Neutrophil (primary cell): ENCODE measurements around the gene UGDH.

Source experiments
- H3K27ac ChIP-seq: fragments of 200-600 bp; sonication (generic); 2 replicates; pipeline ENCODE4 v1.5.1; 2016; ENCODE audit warnings: mild to moderate bottlenecking, moderate library complexity
- H3K27me3 ChIP-seq: fragments of 200-600 bp; sonication (generic); 2 replicates; pipeline ENCODE4 v1.6.0; 2016; ENCODE audit warnings: mild to moderate bottlenecking
- H3K36me3 ChIP-seq: fragments of 200-600 bp; sonication (generic); 2 replicates; pipeline ENCODE4 v1.5.1; 2017
- H3K4me1 ChIP-seq, 2 experiments: fragments of 200-600 bp in 1 of 2; sonication (generic) in 1 of 2; 1 replicate in 1 of 2; 2 replicates in 1 of 2; pipeline versions ENCODE4 v1.5.1 to v1.6.1; 2013 to 2016; ENCODE audit warnings: low read depth in 1 of 2, low read length in 1 of 2, mild to moderate bottlenecking in 1 of 2, moderate library complexity in 1 of 2; ENCODE audit not compliant: control insufficient read depth in 1 of 2, insufficient read depth in 1 of 2
- H3K4me3 ChIP-seq, 2 experiments: fragments of 200-600 bp in 1 of 2; sonication (generic) in 1 of 2; 1 replicate in 1 of 2; 2 replicates in 1 of 2; pipeline ENCODE4 v1.5.1; 2013 to 2016; ENCODE audit warnings: low read depth in 1 of 2, low read length in 1 of 2, mild to moderate bottlenecking in 1 of 2, moderate library complexity in 1 of 2
- H3K9me3 ChIP-seq: fragments of 200-600 bp; sonication (generic); 2 replicates; pipeline ENCODE4 v1.5.1; 2016
- CTCF ChIP-seq: fragments of 200-600 bp; sonication (generic); IDR thresholded peaks from 2 replicates; pipeline ENCODE4 v1.5.1; 2016; ENCODE audit warnings: antibody characterized with exemption

The UGDH gene

GRCh38 chr4:39452860-39453587, 74.2 kb downstream of the UGDH start:
- no peaks in the 10 kb centered on the region for H3K27me3 ChIP-seq
- H3K4me1 ChIP-seq: peaks cover 7 to 10% of the 10 kb centered on the region in 2 experiments
- H3K4me3 ChIP-seq: no peak overlapping the region
- no peak for TF ChIP-seq CTCF
- peaks cover 68% of the 10 kb centered on the region for H3K36me3 ChIP-seq
- H3K27ac ChIP-seq: no peak overlapping the region
- H3K9me3 ChIP-seq: no peaks in the 10 kb centered on the region

GRCh38 chr4:39452153-39452859, 74.9 kb downstream of the UGDH start:
- no peak for TF ChIP-seq CTCF
- Histone ChIP-seq H3K27me3 (peaks cover 4% of the 10 kb centered on the region), H3K9me3 (no peaks in the 10 kb centered on the region), H3K4me3 (no peak overlapping the region), H3K4me1 (peaks cover 2 to 3% of the 10 kb centered on the region in 2 experiments), H3K27ac (no peak overlapping the region), H3K36me3 (peaks cover 63% of the 10 kb centered on the region)

- Histone ChIP-seq H3K4me3 (no peak overlapping the region), H3K36me3 (peaks cover 58% of the 10 kb centered on the region), H3K27ac (no peak overlapping the region), H3K27me3 (peaks cover 12% of the 10 kb centered on the region), H3K4me1 (peaks cover 6 to 9% of the 10 kb centered on the region in 2 experiments), H3K9me3 (no peaks in the 10 kb centered on the region)
- no peak for TF ChIP-seq CTCF
Observed at GRCh38 chr4:39451423-39452023, 75.7 kb downstream of the UGDH start.

GRCh38 chr4:39450618-39451017, 76.6 kb downstream of the UGDH start:
- H3K4me1 ChIP-seq: peaks cover 6 to 10% of the 10 kb centered on the region in 2 experiments
- TF ChIP-seq CTCF: no peak
- H3K4me3 ChIP-seq: no peak overlapping the region
- H3K27ac ChIP-seq: no peak overlapping the region
- peaks cover 21% of the 10 kb centered on the region for H3K27me3 ChIP-seq
- H3K36me3 ChIP-seq: peaks cover 49% of the 10 kb centered on the region
- H3K9me3 ChIP-seq: no peaks in the 10 kb centered on the region
